H1 (cell line): ENCODE data around the gene SYPL1. TPM values are rescaled to one million over a fixed set of nuclear protein-coding genes. Genes with fewer than 3 reads are reported as not detected.

Experiments
- CTCF ChIA-PET: fragments of 300-600 bp; sonication (Branson Sonifier 250); formaldehyde crosslinking; loops from one replicate; lab custom pipeline; 2021; ENCODE audit not compliant: partially characterized antibody; lab: Charles Lee
- POLR2A ChIA-PET: fragments of 300-600 bp; sonication (Branson Sonifier 250); formaldehyde crosslinking; loops from one replicate; lab custom pipeline; 2021; ENCODE audit warnings: inconsistent platforms; ENCODE audit not compliant: partially characterized antibody; lab: Charles Lee
- DNase-seq, 2 experiments: peaks; one replicate each; pipeline versions ENCODE4 v3.0.0 to v3.0.0-alpha.2; 2010 to 2022; ENCODE audit warnings: low spot score in 2 of 2, low read depth in 1 of 2, mixed read lengths in 1 of 2
- FAIRE-seq: peaks from 2 replicates; lab custom pipeline; 2011; peaks lifted over from hg19 to GRCh38; lab: Jason Lieb, UNC
- H2AFZ ChIP-seq: 2 replicates; pipeline ENCODE4 v1.8.1; 2012; ENCODE audit warnings: low read length, inconsistent platforms
- H2AK5ac ChIP-seq: 2 replicates; pipeline ENCODE4 v1.6.1; 2013; ENCODE audit warnings: low read depth, low read length
- H2BK120ac ChIP-seq: replicated peaks from 2 replicates; pipeline ENCODE3; 2013; ENCODE audit warnings: low read depth, low read length, inconsistent platforms
- H2BK12ac ChIP-seq: 2 replicates; pipeline ENCODE4 v1.6.1; 2013; ENCODE audit warnings: low read depth, low read length
- H2BK15ac ChIP-seq: 2 replicates; pipeline ENCODE4 v1.6.1; 2013; ENCODE audit warnings: low read length
- H2BK20ac ChIP-seq: 2 replicates; pipeline ENCODE4 v1.6.1; 2013; ENCODE audit warnings: low read length
- H2BK5ac ChIP-seq: 2 replicates; pipeline ENCODE4 v1.6.1; 2013; ENCODE audit warnings: low read depth, low read length
- H3K14ac ChIP-seq: 2 replicates; pipeline ENCODE4 v1.6.1; 2013; ENCODE audit warnings: inconsistent platforms; ENCODE audit not compliant: insufficient read length
- H3K18ac ChIP-seq: 2 replicates; pipeline ENCODE4 v1.6.1; 2013; ENCODE audit warnings: low read length; ENCODE audit errors: extremely low read depth
- H3K23ac ChIP-seq: 2 replicates; pipeline ENCODE4 v1.6.1; 2013; ENCODE audit warnings: inconsistent platforms; ENCODE audit not compliant: insufficient read length
- H3K23me2 ChIP-seq: 2 replicates; pipeline ENCODE4 v1.6.1; 2013; ENCODE audit warnings: low read depth, low read length
- H3K27ac ChIP-seq: 2 replicates; pipeline ENCODE4 v1.6.1; 2011; ENCODE audit warnings: low read depth, low read length, inconsistent platforms
- H3K27me3 ChIP-seq, 4 experiments: replicated peaks in 1 of 4; 1 replicate in 1 of 4; 2 replicates in 3 of 4; pipeline versions ENCODE4 v1.6.1 to v1.8.1; 2011 to 2013; ENCODE audit warnings: low read length in 3 of 4, mild to moderate bottlenecking in 3 of 4, inconsistent platforms in 2 of 4, mixed read lengths in 2 of 4, moderate library complexity in 1 of 4; ENCODE audit not compliant: control insufficient read depth in 3 of 4, insufficient read depth in 3 of 4; ENCODE audit errors: extremely low read depth in 1 of 4
- H3K36me3 ChIP-seq, 4 experiments: 2 replicates each; pipeline versions ENCODE4 v1.6.1 to v1.8.1; 2011 to 2013; ENCODE audit warnings: mild to moderate bottlenecking in 4 of 4, low read length in 3 of 4, moderate library complexity in 2 of 4, control low read depth in 1 of 4, inconsistent platforms in 1 of 4; ENCODE audit not compliant: insufficient read depth in 4 of 4, control insufficient read depth in 2 of 4
- H3K4ac ChIP-seq: replicated peaks from 2 replicates; pipeline ENCODE3; 2013; ENCODE audit warnings: low read length, low read depth, mixed read lengths, inconsistent platforms; ENCODE audit not compliant: insufficient read length
- H3K4me1 ChIP-seq, 4 experiments: replicated peaks in 1 of 4; 1 replicate in 1 of 4; 2 replicates in 3 of 4; pipeline versions ENCODE4 v1.6.1 to v1.8.1; 2011 to 2013; ENCODE audit warnings: low read length in 3 of 4, inconsistent platforms in 2 of 4, mixed read lengths in 1 of 4; ENCODE audit not compliant: insufficient read depth in 4 of 4, control insufficient read depth in 3 of 4
- H3K4me2 ChIP-seq, 2 experiments: 2 replicates each; pipeline versions ENCODE4 v1.6.1 to v1.8.1; 2011 to 2013; ENCODE audit warnings: low read depth in 2 of 2, low read length in 2 of 2, control low read depth in 1 of 2, inconsistent platforms in 1 of 2, mild to moderate bottlenecking in 1 of 2; ENCODE audit not compliant: insufficient read depth in 1 of 2
- H3K4me3 ChIP-seq, 4 experiments: fragments of 200-600, 300-600 bp in 1 of 4; sonication (generic), shearing (Covaris generic), sonication (Bioruptor Twin) in 1 of 4; 2 replicates each; pipeline versions ENCODE4 v1.5.1 to v1.8.1; 2011 to 2016; ENCODE audit warnings: low read length in 4 of 4, low read depth in 3 of 4, control low read depth in 2 of 4, inconsistent platforms in 2 of 4, mild to moderate bottlenecking in 2 of 4, mixed read lengths in 1 of 4, moderate library complexity in 1 of 4; ENCODE audit not compliant: insufficient read depth in 2 of 4; ENCODE audit errors: extremely low read depth in 1 of 4
- H3K56ac ChIP-seq: replicated peaks from 2 replicates; pipeline ENCODE3; 2013; ENCODE audit warnings: low read depth, mild to moderate bottlenecking, mixed read lengths, low read length, inconsistent platforms; ENCODE audit not compliant: insufficient read length
- H3K79me1 ChIP-seq: 2 replicates; pipeline ENCODE4 v1.6.1; 2013; ENCODE audit warnings: low read depth, low read length, control low read depth
- H3K79me2 ChIP-seq, 2 experiments: 2 replicates each; pipeline versions ENCODE4 v1.6.1 to v1.8.1; 2012 to 2013; ENCODE audit warnings: low read length in 2 of 2, mild to moderate bottlenecking in 2 of 2, inconsistent platforms in 1 of 2; ENCODE audit not compliant: insufficient read depth in 2 of 2, control insufficient read depth in 1 of 2
- H3K9ac ChIP-seq, 4 experiments: replicated peaks in 1 of 4; 1 replicate in 1 of 4; 2 replicates in 3 of 4; pipeline versions ENCODE4 v1.6.1 to v1.8.1; 2011 to 2013; ENCODE audit warnings: low read depth in 3 of 4, low read length in 3 of 4, control low read depth in 2 of 4, mild to moderate bottlenecking in 2 of 4, moderate library complexity in 2 of 4, inconsistent platforms in 1 of 4; ENCODE audit errors: extremely low read depth in 1 of 4
- H3K9me3 ChIP-seq, 2 experiments: 2 replicates each; pipeline versions ENCODE4 v1.6.1 to v1.8.1; 2012 to 2013; ENCODE audit warnings: mild to moderate bottlenecking in 2 of 2, moderate library complexity in 2 of 2, control low read depth in 1 of 2, inconsistent platforms in 1 of 2, low read depth in 1 of 2, low read length in 1 of 2, mixed read lengths in 1 of 2; ENCODE audit not compliant: insufficient read depth in 2 of 2
- H4K20me1 ChIP-seq, 2 experiments: replicated peaks in 1 of 2; 2 replicates each; pipeline versions ENCODE3 to v1.8.1; 2011 to 2013; ENCODE audit warnings: inconsistent platforms in 2 of 2, low read length in 2 of 2, mild to moderate bottlenecking in 1 of 2; ENCODE audit not compliant: insufficient read depth in 2 of 2, control insufficient read depth in 1 of 2
- H4K5ac ChIP-seq: 2 replicates; pipeline ENCODE4 v1.6.1; 2013; ENCODE audit warnings: low read length, low read depth, mixed read lengths, inconsistent platforms; ENCODE audit not compliant: insufficient read length
- H4K8ac ChIP-seq: 2 replicates; pipeline ENCODE4 v1.8.0; 2013; ENCODE audit warnings: mild to moderate bottlenecking, moderate library complexity, low read length, inconsistent platforms; ENCODE audit not compliant: insufficient read depth; ENCODE audit errors: extremely low read depth
- H4K91ac ChIP-seq: replicated peaks from 2 replicates; pipeline ENCODE3; 2013; ENCODE audit warnings: low read length, mixed read lengths, inconsistent platforms; ENCODE audit not compliant: insufficient read length
- BCL11A ChIP-seq, 2 experiments: IDR thresholded peaks; one replicate each; pipeline ENCODE4 v1.6.1; 2011; ENCODE audit warnings: low read depth in 2 of 2, low read length in 2 of 2, mild to moderate bottlenecking in 2 of 2
- CHD1 ChIP-seq: IDR thresholded peaks from 2 replicates; pipeline ENCODE4 v1.6.1; 2012; ENCODE audit warnings: low read depth, low read length, improper control_type of control experiment
- EGR1 ChIP-seq: IDR thresholded peaks from 2 replicates; pipeline ENCODE4 v1.6.1; 2011; ENCODE audit warnings: low read depth, low read length, borderline replicate concordance
- HDAC2 ChIP-seq, 2 experiments: fragments of 300-600 bp in 1 of 2; sonication (generic) in 1 of 2; IDR thresholded peaks; 2 replicates each; pipeline ENCODE4 v1.6.1; 2011 to 2012; ENCODE audit warnings: low read depth in 2 of 2, low read length in 2 of 2, mild to moderate bottlenecking in 2 of 2, moderate library complexity in 2 of 2, borderline replicate concordance in 1 of 2, inconsistent platforms in 1 of 2
- PHF8 ChIP-seq: fragments of 200-600 bp; sonication (generic); conservative IDR thresholded peaks from 2 replicates; pipeline ENCODE4 v1.7.1; 2012; ENCODE audit warnings: low read depth, mild to moderate bottlenecking, inconsistent platforms, low read length, moderate library complexity
- SAP30 ChIP-seq: fragments of 300-600 bp; sonication (generic); IDR thresholded peaks from 2 replicates; pipeline ENCODE4 v1.7.1; 2012; ENCODE audit warnings: low read length, moderate library complexity, mild to moderate bottlenecking, inconsistent platforms; ENCODE audit not compliant: insufficient read depth, insufficient replicate concordance
- SIX5 ChIP-seq: IDR thresholded peaks from 2 replicates; pipeline ENCODE4 v1.6.1; 2011; ENCODE audit warnings: mild to moderate bottlenecking, low read depth, low read length
- TAF1 ChIP-seq: IDR thresholded peaks from 2 replicates; pipeline ENCODE4 v1.6.1; 2011; ENCODE audit warnings: mild to moderate bottlenecking, low read depth, low read length
- WGBS, 2 experiments: shearing (Covaris generic) in 1 of 2; methylation state at CpG; one replicate each; pipeline versions ENCODE4 v1.1.6 to v1.1.7; 2013 to 2015; ENCODE audit warnings: low lambda C conversion rate in 2 of 2, mixed read lengths in 2 of 2, inconsistent platforms in 1 of 2, low coverage in 1 of 2, missing lambda C conversion rate in 1 of 2; ENCODE audit not compliant: insufficient replicate concordance in 2 of 2, insufficient coverage in 1 of 2, insufficient read length in 1 of 2; ENCODE audit errors: extremely low coverage in 1 of 2, missing lambda C conversion rate in 1 of 2; 5-methylcytosine and 5-hydroxymethylcytosine counted together
- polyA plus RNA-seq, 7 experiments: library from polyadenylated mRNA; depleted of rRNA in 3 of 7; stranded (reverse) in 5 of 7; unstranded in 2 of 7; fragments of >200 nt in 5 of 7; fragments of 200-250 nt in 2 of 7; gene quantifications; 1 replicate in 5 of 7; 2 replicates in 1 of 7; 4 replicates in 1 of 7; pipeline versions ENCODE4 v1.2.1 to v1.2.3, GENCODE V29; 2011 to 2013; ENCODE audit warnings: missing spikeins in 2 of 7, mixed read lengths in 2 of 7
- total RNA-seq: library from RNA; stranded (reverse); fragmentation: NEBNext Ultra II Directional; extraction: Animal tissue kit (Norgen Biotek cat#: 25700); gene quantifications from 2 replicates; pipeline ENCODE4 v1.2.1, GENCODE V29; 2021

SYPL1 gene
- total and polyA plus RNA-seq, 2 of the 8 experiments (the other 6 are each of a cell fraction or from before 2014, with no cell fraction given), result 44.9 to 57.7 TPM

- Histone ChIP-seq H2AFZ (no peak overlapping the region), H2BK5ac (no peak overlapping the region), H3K4ac (no peak overlapping the region), H3K56ac (no peak overlapping the region), H3K4me2 (no peak overlapping the region), H4K20me1 (no peaks in the 10 kb centered on the region), H3K79me2 (no peaks in the 10 kb centered on the region), H3K36me3 (peaks cover 0 to 33% (median 1%) of the 10 kb centered on the region in 4 experiments; a peak in 3 of 8 replicates), H3K23ac (no peak overlapping the region), H3K9ac (no peak overlapping the region), H4K8ac (no peak overlapping the region), H2BK120ac (no peak overlapping the region), H3K9me3 (no peaks in the 10 kb centered on the region), H2BK20ac (no peak overlapping the region), H4K91ac (no peak overlapping the region), H2AK5ac (no peak overlapping the region), H3K23me2 (no peaks in the 10 kb centered on the region), H2BK15ac (no peak overlapping the region), H3K27me3 (no peaks in the 10 kb centered on the region), H3K14ac (no peak overlapping the region)
- no peak for DNase-seq
- no peak for FAIRE-seq
- POLR2A ChIA-PET, result no interaction called here
- 92% methylated on average over 1 of the region's 1 CpG; no CpG with 5 or more reads in 1 of the 2 experiments for WGBS, 2 experiments
- TF ChIP-seq HDAC2 (IDR thresholded peaks at IDR 0.05; ENCODE audit: borderline replicate concordance in 1 of 2, low read depth in 2 of 2, low read length in 2 of 2) (no peak), CHD1 (no peak), PHF8 (no peak), BCL11A (IDR thresholded peaks at IDR 0.05; ENCODE audit: low read depth in 2 of 2, low read length in 2 of 2) (no peak), TAF1 (no peak), SIX5 (no peak), EGR1 (no peak), SAP30 (no peak)
- TF ChIP-seq, all 59 proteins: peak for 0
- CTCF ChIA-PET, result interaction anchor here (0.7 to 2.1 kb wide), 5 partner anchors 10 to 74 kb away, joined by 3 to 8 read pairs (median 3); no protein-coding TSS in a partner anchor
- Histone ChIP-seq H3K27ac (no peak overlapping the region), H2BK12ac (no peak overlapping the region), H3K79me1 (no peaks in the 10 kb centered on the region), H4K5ac (no peak overlapping the region), H3K18ac (no peak overlapping the region), H3K4me3 (no peak overlapping the region), H3K4me1 (no peaks in the 10 kb centered on the region)
Observed at GRCh38 chr7:106092204-106092603, 19.9 kb downstream of the SYPL1 start.
